GM18520 (cell line): ENCODE data around the gene LSR.
A peak's percentile ranks its signal among the peaks of the same experiment; 100 is the strongest.

Experiments used
- ATAC-seq: cut with Tn5 transposase; IDR thresholded peaks from one replicate; pipeline ENCODE4 v1.9.1; 2021; ENCODE audit not compliant: unreplicated experiment

The LSR gene

GRCh38 chr19:35246466-35247092 is 2.2 kb upstream of the LSR start:
- no peak for ATAC-seq

GRCh38 chr19:35247526-35248309 is 1.1 kb upstream of the LSR start:
- ATAC-seq, result peak; percentile 37

DNA sequence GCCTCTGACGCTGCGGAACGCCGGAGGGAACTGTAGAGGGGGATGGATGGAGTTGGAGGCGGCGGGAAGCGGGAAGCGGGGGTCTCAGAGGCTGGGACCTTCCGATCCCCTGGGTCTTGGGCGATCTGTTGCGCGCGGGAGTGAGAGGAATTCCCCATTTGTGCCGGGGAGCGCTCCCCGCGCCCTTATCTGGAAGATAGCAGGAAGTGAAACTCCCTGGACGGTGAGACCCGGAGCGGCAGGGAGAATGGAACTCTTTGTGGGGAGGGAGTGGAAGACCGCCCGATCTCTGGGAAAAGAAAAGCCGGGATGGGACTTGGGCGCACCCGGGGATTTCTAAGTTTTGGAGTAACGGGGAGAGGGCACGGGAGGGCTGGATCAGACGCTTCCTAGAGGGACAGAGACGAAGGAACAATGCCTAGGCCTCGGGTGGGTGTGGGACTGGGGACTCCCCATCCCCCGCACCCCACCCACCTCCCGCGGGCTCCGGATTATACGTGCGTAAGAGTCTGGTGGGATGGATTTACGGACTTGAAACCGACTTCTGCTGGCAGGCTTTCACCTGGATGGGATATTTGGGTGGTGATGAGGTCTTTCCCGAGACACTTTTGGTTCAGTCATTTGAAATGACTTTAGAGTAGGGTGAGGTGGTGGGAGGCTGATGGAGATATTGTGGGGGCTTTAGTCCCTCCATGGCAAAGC is 495 bp downstream of the LSR start:
- ATAC-seq, result no peak

DNA sequence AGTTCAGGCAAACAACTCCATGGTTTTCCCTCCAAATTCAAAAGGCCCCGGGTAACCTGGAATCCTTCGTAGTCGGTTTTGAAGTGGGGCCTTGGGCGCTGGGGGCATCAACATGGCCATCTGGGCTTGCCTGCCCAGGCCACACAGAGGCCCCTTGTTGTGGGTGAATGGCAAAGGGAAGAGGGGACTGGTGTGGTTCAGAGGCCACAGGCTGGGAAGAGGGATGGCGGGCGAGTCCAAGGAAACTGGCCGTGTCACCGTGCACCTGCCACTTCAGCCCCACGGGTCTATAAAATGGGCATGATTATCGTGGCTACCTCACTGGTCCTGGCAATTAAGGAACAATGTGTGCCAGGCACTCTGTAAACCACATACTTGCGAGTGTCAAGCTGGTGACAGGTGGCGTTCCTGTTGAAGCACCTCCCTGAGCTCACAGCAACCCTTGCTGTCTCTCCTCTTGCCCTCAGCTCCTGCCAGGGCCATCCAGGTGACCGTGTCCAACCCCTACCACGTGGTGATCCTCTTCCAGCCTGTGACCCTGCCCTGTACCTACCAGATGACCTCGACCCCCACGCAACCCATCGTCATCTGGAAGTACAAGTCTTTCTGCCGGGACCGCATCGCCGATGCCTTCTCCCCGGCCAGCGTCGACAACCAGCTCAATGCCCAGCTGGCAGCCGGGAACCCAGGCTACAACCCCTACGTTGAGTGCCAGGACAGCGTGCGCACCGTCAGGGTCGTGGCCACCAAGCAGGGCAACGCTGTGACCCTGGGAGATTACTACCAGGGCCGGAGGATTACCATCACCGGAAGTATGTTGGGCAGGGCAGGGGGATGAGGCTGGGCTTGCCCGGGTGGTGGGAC is 1.3 kb downstream of the LSR start:
- no peak for ATAC-seq

- ATAC-seq, result no peak
Observed at GRCh38 chr19:35251456-35251855, 2.7 kb downstream of the LSR start.

GRCh38 chr19:35253316-35254286 is 4.8 kb downstream of the LSR start:
- no peak for ATAC-seq

DNA sequence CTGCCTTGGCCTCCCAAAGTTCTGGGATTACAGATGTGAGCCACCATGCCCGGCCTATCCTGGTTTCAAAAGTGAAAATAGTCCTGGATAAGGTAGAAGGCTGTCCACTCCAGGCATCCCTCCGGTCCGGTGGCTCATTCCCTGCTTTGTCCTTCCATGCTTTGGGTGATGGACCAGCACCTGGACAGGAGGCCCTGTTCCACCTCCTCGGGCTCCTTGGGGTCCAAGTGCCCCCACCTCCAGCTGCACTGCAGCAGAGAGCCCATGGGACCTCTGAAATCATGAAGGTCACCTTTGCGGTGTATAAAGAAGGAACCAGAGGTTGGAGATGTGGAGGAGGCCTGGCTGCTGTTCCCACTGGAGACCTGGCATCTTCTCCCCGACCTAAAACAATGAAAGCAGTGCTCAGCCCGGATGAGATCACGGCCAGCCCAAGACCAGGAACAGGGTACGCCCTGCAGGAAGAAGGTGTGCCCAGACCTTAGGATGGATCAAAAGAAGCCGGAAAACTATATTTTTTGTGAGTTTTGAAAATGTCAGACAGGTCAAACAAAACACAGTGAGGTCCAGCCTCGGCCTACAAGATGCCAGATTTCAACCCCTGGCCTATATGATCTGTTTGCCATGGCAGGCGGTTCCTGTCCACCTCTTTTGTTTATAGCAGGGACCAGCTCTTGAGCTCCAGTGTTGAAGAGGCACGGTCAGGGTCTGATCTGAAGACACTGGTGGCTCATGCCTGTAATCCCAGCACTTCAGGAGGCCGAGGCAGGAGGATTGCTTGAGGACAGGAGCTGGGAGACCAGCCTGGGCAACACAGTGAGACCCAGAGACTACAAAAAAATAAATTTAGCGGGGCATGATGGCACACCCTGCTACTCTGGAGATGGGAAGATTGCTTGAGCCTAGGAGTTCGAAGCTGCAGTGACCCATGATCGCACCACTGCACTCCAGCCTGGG is 5.8 kb downstream of the LSR start:
- no peak for ATAC-seq

- no peak for ATAC-seq
Observed at GRCh38 chr19:35256566-35256965, 7.8 kb downstream of the LSR start.

DNA sequence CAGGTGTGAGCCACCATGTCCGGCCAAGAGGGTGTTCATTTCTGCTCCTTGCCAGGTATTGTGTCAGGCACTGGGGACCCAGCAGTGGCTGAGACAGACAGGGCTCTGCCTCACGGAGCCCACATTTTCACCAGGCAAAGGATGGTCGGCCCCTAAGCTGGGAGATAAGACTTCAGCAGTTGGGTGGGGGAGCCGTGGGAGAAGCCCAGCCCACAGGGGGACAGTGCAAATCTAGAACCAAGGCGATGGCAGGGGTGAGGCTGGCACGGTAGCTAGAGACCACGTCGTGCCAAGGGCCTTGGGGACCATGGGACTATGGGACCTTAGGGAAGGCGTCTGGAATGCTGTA is 8.3 kb downstream of the LSR start:
- ATAC-seq, result no peak

GRCh38 chr19:35260694-35261304 is 12.0 kb downstream of the LSR start:
- ATAC-seq, result no peak

GRCh38 chr19:35261356-35262100 is 12.7 kb downstream of the LSR start:
- no peak for ATAC-seq

GRCh38 chr19:35262101-35262761 is 13.4 kb downstream of the LSR start:
- ATAC-seq, result no peak

GRCh38 chr19:35264268-35265125 is 15.7 kb downstream of the LSR start:
- ATAC-seq, result no peak

GRCh38 chr19:35265126-35265899 is 16.5 kb downstream of the LSR start:
- ATAC-seq, result no peak

- ATAC-seq, result no peak
Observed at GRCh38 chr19:35265900-35266519, 17.2 kb downstream of the LSR start.
